GM23338 (cell line): ENCODE measurements around the gene SRSF1. TPM values are rescaled to one million over a fixed set of nuclear protein-coding genes. Genes with fewer than 3 reads are reported as not detected.

Experiments
- ATAC-seq: fragments of 200-7000 bp; cut with Tn5 transposase; 3 replicates; pipeline ENCODE4 v1.9.1; 2020
- DNase-seq: peaks from one replicate; pipeline ENCODE4 v3.0.0-alpha.2; 2015; ENCODE audit warnings: low spot score
- H2AFZ ChIP-seq: fragments of 200-600 bp; sonication (generic); 2 replicates; pipeline ENCODE4 v1.8.0; 2016; ENCODE audit warnings: antibody characterized with exemption, mild to moderate bottlenecking, moderate library complexity
- H3F3A ChIP-seq: fragments of 200-600 bp; sonication (generic); replicated peaks from 2 replicates; pipeline ENCODE4 v1.8.0; 2017; ENCODE audit warnings: antibody characterized with exemption, mixed run types, low read depth
- H3K27ac ChIP-seq: fragments of 200-600 bp; sonication (generic); 2 replicates; pipeline ENCODE4 v1.6.1; 2016; ENCODE audit warnings: low read depth
- H3K27me3 ChIP-seq: fragments of 200-600 bp; sonication (generic); 2 replicates; pipeline ENCODE4 v1.8.0; 2016; ENCODE audit warnings: mild to moderate bottlenecking, mixed run types, moderate library complexity; ENCODE audit not compliant: insufficient read depth
- H3K36me3 ChIP-seq: fragments of 200-600 bp; sonication (generic); 2 replicates; pipeline ENCODE4 v1.8.0; 2016; ENCODE audit warnings: mild to moderate bottlenecking; ENCODE audit not compliant: insufficient read depth
- H3K4me1 ChIP-seq: fragments of 200-600 bp; sonication (generic); 2 replicates; pipeline ENCODE4 v1.8.0; 2016; ENCODE audit warnings: mild to moderate bottlenecking, moderate library complexity; ENCODE audit not compliant: insufficient read depth
- H3K4me2 ChIP-seq: fragments of 200-600 bp; sonication (generic); 2 replicates; pipeline ENCODE4 v1.7.1; 2017; ENCODE audit warnings: mixed run types
- H3K4me3 ChIP-seq: fragments of 200-600 bp; sonication (generic); 2 replicates; pipeline ENCODE4 v1.6.1; 2016; ENCODE audit warnings: mixed run types
- H3K79me2 ChIP-seq: fragments of 200-600 bp; sonication (generic); replicated peaks from 2 replicates; pipeline ENCODE4 v1.8.0; 2017; ENCODE audit warnings: mild to moderate bottlenecking; ENCODE audit not compliant: insufficient read depth
- H3K9me2 ChIP-seq: fragments of 200-600 bp; sonication (generic); 2 replicates; pipeline ENCODE4 v1.8.0; 2017; ENCODE audit not compliant: insufficient read depth
- H4K20me1 ChIP-seq: fragments of 200-600 bp; sonication (generic); replicated peaks from 2 replicates; pipeline ENCODE4 v1.8.0; 2017; ENCODE audit warnings: mild to moderate bottlenecking; ENCODE audit not compliant: insufficient read depth
- H3K27ac Mint-ChIP-seq: 2 replicates; pipeline ENCODE4 v1.8.0; 2020; ENCODE audit warnings: inconsistent platforms, mild to moderate bottlenecking, moderate library complexity, mixed read lengths
- H3K27me3 Mint-ChIP-seq: 3 replicates; pipeline ENCODE4 v1.8.0; 2022; ENCODE audit warnings: low read depth, mild to moderate bottlenecking, moderate library complexity, mixed read lengths, inconsistent platforms; ENCODE audit not compliant: insufficient read depth, poor library complexity
- H3K36me3 Mint-ChIP-seq: 3 replicates; pipeline ENCODE4 v1.8.0; 2021; ENCODE audit warnings: low read depth, mild to moderate bottlenecking, inconsistent platforms, moderate library complexity, mixed read lengths
- H3K4me1 Mint-ChIP-seq: 3 replicates; pipeline ENCODE4 v1.8.0; 2020; ENCODE audit warnings: mild to moderate bottlenecking, inconsistent platforms, mixed read lengths
- H3K4me3 Mint-ChIP-seq: 3 replicates; pipeline ENCODE4 v1.8.0; 2021; ENCODE audit warnings: moderate library complexity, mild to moderate bottlenecking, inconsistent platforms, mixed read lengths
- H3K9me3 Mint-ChIP-seq: 3 replicates; pipeline ENCODE4 v1.8.0; 2020; ENCODE audit warnings: moderate library complexity, mild to moderate bottlenecking, inconsistent platforms, mixed read lengths
- CREB1 ChIP-seq: fragments of 250-450 bp; sonication (Bioruptor Pico); IDR thresholded peaks from 2 replicates; pipeline ENCODE4 v1.5.0; 2020; ENCODE audit warnings: low read depth, mild to moderate bottlenecking, moderate library complexity
- EZH2 ChIP-seq: fragments of 200-600 bp; sonication (generic); IDR thresholded peaks from one replicate; pipeline ENCODE4 v1.8.0; 2017; ENCODE audit warnings: antibody characterized with exemption, mild to moderate bottlenecking, low read depth; ENCODE audit not compliant: unreplicated experiment
- EZH2phosphoT487 ChIP-seq: fragments of 200-600 bp; sonication (generic); IDR thresholded peaks from one replicate; pipeline ENCODE4 v1.8.1; 2018; ENCODE audit warnings: antibody characterized with exemption; ENCODE audit not compliant: unreplicated experiment
- JUNB ChIP-seq: IDR thresholded peaks from one replicate; pipeline ENCODE4 v1.6.1; 2016; ENCODE audit warnings: antibody characterized with exemption; ENCODE audit not compliant: unreplicated experiment
- NANOG ChIP-seq: IDR thresholded peaks from 2 replicates; pipeline ENCODE4 v1.6.1; 2016; ENCODE audit warnings: antibody characterized with exemption, borderline replicate concordance
- POLR2AphosphoS5 ChIP-seq: IDR thresholded peaks from 2 replicates; pipeline ENCODE4 v1.6.1; 2016; ENCODE audit warnings: antibody characterized with exemption, low read depth
- STAT1 ChIP-seq: IDR thresholded peaks from one replicate; pipeline ENCODE4 v1.6.1; 2016; ENCODE audit warnings: antibody characterized with exemption; ENCODE audit not compliant: unreplicated experiment
- ZNF114 ChIP-seq: fragments of 250-450 bp; sonication (Bioruptor Pico); IDR thresholded peaks from 2 replicates; pipeline ENCODE4 v1.5.0; 2020; ENCODE audit warnings: mild to moderate bottlenecking, moderate library complexity
- ZNF331 ChIP-seq: fragments of 250-450 bp; sonication (Bioruptor Pico); IDR thresholded peaks from 2 replicates; pipeline ENCODE4 v1.5.0; 2020; ENCODE audit warnings: low read depth, mild to moderate bottlenecking, moderate library complexity
- polyA plus RNA-seq: library from polyadenylated mRNA; unstranded; fragments of >200 nt; fragmentation: Nextera tagmentation; extraction: Ambion mirVana; gene quantifications from 2 replicates; pipeline ENCODE4 v1.2.1, GENCODE V29; 2016
- total RNA-seq: library from RNA; depleted of rRNA; stranded (reverse); fragments of >200 nt; shearing (Covaris generic); gene quantifications from 2 replicates; pipeline ENCODE4 v1.2.3, GENCODE V29; 2014
- TF ChIP-seq, protein P1 (sequence below): IDR thresholded peaks from one replicate; pipeline ENCODE4 v1.6.1; 2018; ENCODE audit warnings: antibody characterized with exemption; ENCODE audit not compliant: unreplicated experiment
- TF ChIP-seq, protein P2 (sequence below): IDR thresholded peaks from 2 replicates; pipeline ENCODE4 v1.6.1; 2016; ENCODE audit warnings: antibody characterized with exemption
- TF ChIP-seq, protein P3 (sequence below): fragments of 250-450 bp; sonication (Bioruptor Pico); IDR thresholded peaks from 2 replicates; pipeline ENCODE4 v1.5.0; 2020; ENCODE audit warnings: mild to moderate bottlenecking, moderate library complexity
- TF ChIP-seq, protein P4 (sequence below), 2 experiments: fragments of 200-600 bp in 1 of 2; sonication (generic) in 1 of 2; conservative IDR thresholded peaks; 2 replicates each; pipeline versions ENCODE4 v1.5.1 to v1.6.1; 2016 to 2017; ENCODE audit warnings: antibody characterized with exemption in 2 of 2, low read depth in 2 of 2, mild to moderate bottlenecking in 2 of 2, moderate library complexity in 1 of 2

SRSF1 gene
- total and polyA plus RNA-seq, 2 experiments from 2014 or later = 413 to 584 TPM

DNA sequence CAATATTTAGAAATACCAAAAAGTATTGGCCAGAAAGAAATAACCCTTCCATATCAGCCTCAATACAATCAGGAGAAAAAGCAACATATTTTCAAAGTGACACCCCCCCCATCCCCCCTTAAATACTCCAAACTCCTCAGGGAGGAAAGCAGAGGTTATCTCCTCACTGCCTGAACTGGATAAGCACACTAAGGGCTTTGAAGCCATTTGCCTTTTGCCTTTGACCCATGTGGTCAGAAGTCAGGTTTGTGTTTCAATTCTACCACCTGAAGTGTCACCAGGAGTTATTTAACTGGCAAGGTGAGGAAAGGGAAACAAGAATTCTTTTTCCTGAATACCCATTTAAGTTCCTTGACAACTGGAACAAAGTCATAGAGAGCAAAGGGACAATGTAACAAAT, 15.5 kb downstream of the SRSF1 start:
- no peak overlapping the region for H3K4me3 ChIP-seq
- Mint-ChIP-seq H3K27me3 (peaks cover 11% of the 10 kb centered on the region), H3K4me3 (no peak overlapping the region), H3K27ac (no peak overlapping the region), H3K4me1 (peaks cover 54% of the 10 kb centered on the region), H3K9me3 (no peaks in the 10 kb centered on the region; the same call in 2 of the 3 replicates), H3K36me3 (peaks cover 11% of the 10 kb centered on the region; the same call in 2 of the 3 replicates)
- no peak overlapping the region for H3K4me2 ChIP-seq
- H3K27me3 ChIP-seq = no peaks in the 10 kb centered on the region
- H2AFZ ChIP-seq = no peak overlapping the region
- no peak for DNase-seq
- no peak overlapping the region for H3K27ac ChIP-seq
- TF ChIP-seq, protein P1, sequence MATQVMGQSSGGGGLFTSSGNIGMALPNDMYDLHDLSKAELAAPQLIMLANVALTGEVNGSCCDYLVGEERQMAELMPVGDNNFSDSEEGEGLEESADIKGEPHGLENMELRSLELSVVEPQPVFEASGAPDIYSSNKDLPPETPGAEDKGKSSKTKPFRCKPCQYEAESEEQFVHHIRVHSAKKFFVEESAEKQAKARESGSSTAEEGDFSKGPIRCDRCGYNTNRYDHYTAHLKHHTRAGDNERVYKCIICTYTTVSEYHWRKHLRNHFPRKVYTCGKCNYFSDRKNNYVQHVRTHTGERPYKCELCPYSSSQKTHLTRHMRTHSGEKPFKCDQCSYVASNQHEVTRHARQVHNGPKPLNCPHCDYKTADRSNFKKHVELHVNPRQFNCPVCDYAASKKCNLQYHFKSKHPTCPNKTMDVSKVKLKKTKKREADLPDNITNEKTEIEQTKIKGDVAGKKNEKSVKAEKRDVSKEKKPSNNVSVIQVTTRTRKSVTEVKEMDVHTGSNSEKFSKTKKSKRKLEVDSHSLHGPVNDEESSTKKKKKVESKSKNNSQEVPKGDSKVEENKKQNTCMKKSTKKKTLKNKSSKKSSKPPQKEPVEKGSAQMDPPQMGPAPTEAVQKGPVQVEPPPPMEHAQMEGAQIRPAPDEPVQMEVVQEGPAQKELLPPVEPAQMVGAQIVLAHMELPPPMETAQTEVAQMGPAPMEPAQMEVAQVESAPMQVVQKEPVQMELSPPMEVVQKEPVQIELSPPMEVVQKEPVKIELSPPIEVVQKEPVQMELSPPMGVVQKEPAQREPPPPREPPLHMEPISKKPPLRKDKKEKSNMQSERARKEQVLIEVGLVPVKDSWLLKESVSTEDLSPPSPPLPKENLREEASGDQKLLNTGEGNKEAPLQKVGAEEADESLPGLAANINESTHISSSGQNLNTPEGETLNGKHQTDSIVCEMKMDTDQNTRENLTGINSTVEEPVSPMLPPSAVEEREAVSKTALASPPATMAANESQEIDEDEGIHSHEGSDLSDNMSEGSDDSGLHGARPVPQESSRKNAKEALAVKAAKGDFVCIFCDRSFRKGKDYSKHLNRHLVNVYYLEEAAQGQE = no peak
- TF ChIP-seq, protein P2, sequence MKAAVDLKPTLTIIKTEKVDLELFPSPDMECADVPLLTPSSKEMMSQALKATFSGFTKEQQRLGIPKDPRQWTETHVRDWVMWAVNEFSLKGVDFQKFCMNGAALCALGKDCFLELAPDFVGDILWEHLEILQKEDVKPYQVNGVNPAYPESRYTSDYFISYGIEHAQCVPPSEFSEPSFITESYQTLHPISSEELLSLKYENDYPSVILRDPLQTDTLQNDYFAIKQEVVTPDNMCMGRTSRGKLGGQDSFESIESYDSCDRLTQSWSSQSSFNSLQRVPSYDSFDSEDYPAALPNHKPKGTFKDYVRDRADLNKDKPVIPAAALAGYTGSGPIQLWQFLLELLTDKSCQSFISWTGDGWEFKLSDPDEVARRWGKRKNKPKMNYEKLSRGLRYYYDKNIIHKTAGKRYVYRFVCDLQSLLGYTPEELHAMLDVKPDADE = no peak
- TF ChIP-seq ZNF331 (no peak), EZH2phosphoT487 (no peak), CREB1 (CRISPR knock-in tag) (no peak), ZNF114 (CRISPR knock-in tag) (no peak), JUNB (no peak), EZH2 (no peak), POLR2AphosphoS5 (no peak), NANOG (no peak), STAT1 (no peak)
- TF ChIP-seq, protein P3, sequence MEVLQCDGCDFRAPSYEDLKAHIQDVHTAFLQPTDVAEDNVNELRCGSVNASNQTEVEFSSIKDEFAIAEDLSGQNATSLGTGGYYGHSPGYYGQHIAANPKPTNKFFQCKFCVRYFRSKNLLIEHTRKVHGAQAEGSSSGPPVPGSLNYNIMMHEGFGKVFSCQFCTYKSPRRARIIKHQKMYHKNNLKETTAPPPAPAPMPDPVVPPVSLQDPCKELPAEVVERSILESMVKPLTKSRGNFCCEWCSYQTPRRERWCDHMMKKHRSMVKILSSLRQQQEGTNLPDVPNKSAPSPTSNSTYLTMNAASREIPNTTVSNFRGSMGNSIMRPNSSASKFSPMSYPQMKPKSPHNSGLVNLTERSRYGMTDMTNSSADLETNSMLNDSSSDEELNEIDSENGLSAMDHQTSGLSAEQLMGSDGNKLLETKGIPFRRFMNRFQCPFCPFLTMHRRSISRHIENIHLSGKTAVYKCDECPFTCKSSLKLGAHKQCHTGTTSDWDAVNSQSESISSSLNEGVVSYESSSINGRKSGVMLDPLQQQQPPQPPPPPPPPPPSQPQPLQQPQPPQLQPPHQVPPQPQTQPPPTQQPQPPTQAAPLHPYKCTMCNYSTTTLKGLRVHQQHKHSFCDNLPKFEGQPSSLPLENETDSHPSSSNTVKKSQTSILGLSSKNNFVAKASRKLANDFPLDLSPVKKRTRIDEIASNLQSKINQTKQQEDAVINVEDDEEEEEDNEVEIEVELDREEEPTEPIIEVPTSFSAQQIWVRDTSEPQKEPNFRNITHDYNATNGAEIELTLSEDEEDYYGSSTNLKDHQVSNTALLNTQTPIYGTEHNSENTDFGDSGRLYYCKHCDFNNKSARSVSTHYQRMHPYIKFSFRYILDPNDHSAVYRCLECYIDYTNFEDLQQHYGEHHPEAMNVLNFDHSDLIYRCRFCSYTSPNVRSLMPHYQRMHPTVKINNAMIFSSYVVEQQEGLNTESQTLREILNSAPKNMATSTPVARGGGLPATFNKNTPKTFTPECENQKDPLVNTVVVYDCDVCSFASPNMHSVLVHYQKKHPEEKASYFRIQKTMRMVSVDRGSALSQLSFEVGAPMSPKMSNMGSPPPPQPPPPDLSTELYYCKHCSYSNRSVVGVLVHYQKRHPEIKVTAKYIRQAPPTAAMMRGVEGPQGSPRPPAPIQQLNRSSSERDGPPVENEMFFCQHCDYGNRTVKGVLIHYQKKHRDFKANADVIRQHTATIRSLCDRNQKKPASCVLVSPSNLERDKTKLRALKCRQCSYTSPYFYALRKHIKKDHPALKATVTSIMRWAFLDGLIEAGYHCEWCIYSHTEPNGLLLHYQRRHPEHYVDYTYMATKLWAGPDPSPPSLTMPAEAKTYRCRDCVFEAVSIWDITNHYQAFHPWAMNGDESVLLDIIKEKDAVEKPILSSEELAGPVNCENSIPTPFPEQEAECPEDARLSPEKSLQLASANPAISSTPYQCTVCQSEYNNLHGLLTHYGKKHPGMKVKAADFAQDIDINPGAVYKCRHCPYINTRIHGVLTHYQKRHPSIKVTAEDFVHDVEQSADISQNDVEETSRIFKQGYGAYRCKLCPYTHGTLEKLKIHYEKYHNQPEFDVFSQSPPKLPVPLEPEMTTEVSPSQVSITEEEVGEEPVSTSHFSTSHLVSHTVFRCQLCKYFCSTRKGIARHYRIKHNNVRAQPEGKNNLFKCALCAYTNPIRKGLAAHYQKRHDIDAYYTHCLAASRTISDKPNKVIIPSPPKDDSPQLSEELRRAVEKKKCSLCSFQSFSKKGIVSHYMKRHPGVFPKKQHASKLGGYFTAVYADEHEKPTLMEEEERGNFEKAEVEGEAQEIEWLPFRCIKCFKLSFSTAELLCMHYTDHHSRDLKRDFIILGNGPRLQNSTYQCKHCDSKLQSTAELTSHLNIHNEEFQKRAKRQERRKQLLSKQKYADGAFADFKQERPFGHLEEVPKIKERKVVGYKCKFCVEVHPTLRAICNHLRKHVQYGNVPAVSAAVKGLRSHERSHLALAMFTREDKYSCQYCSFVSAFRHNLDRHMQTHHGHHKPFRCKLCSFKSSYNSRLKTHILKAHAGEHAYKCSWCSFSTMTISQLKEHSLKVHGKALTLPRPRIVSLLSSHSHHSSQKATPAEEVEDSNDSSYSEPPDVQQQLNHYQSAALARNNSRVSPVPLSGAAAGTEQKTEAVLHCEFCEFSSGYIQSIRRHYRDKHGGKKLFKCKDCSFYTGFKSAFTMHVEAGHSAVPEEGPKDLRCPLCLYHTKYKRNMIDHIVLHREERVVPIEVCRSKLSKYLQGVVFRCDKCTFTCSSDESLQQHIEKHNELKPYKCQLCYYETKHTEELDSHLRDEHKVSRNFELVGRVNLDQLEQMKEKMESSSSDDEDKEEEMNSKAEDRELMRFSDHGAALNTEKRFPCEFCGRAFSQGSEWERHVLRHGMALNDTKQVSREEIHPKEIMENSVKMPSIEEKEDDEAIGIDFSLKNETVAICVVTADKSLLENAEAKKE (CRISPR knock-in tag) = no peak
- TF ChIP-seq, protein P4, sequence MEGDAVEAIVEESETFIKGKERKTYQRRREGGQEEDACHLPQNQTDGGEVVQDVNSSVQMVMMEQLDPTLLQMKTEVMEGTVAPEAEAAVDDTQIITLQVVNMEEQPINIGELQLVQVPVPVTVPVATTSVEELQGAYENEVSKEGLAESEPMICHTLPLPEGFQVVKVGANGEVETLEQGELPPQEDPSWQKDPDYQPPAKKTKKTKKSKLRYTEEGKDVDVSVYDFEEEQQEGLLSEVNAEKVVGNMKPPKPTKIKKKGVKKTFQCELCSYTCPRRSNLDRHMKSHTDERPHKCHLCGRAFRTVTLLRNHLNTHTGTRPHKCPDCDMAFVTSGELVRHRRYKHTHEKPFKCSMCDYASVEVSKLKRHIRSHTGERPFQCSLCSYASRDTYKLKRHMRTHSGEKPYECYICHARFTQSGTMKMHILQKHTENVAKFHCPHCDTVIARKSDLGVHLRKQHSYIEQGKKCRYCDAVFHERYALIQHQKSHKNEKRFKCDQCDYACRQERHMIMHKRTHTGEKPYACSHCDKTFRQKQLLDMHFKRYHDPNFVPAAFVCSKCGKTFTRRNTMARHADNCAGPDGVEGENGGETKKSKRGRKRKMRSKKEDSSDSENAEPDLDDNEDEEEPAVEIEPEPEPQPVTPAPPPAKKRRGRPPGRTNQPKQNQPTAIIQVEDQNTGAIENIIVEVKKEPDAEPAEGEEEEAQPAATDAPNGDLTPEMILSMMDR (conservative IDR thresholded peaks at IDR 0.05; ENCODE audit: low read depth in 2 of 2) = no peak
- peaks cover 17% of the 10 kb centered on the region for H3K4me1 ChIP-seq
- peaks cover 6% of the 10 kb centered on the region for H3F3A ChIP-seq
- H3K79me2 ChIP-seq = peaks cover 9% of the 10 kb centered on the region
- ATAC-seq = no peak
- H3K36me3 ChIP-seq = no peaks in the 10 kb centered on the region
- H3K9me2 ChIP-seq = no peaks in the 10 kb centered on the region
- 0 out of 2 replicates have a peak, but pooled peaks cover 5% of the 10 kb centered on the region for H4K20me1 ChIP-seq
